DLD1 (cell line): ENCODE results near the gene FOXP1.

Experiments
- in situ Hi-C: cut with HindIII; loops from 2 replicates; pipeline ENCODE4 v1.10.0; 2017; ENCODE audit warnings: low sequenced_read_pairs

Gene FOXP1

DNA sequence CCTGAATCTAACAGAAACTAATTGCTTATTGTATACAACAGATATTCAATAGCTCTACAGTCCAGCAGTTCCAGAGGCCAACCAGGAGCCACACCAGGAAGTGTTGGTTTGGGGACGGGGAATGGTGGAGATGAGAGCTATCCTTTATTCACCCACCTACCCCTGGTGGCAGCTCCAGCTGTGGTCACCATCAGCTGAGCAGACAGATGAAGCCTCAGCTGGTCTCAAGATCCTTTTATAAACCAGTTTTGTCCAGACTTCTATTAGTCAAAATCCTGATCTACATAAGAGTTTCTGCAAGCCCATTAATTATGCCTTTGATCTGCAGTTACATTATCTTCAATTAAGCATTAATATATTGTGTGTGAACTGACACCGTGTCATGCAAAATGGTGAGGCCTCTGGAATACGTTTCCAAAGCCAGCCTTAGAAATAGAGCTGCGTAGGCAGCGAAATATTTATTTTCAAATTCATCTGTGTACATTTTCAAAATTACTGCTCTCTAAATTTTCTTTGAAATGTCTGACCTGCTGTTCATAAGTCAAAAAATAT lies 488.8 kb downstream of the FOXP1 start:
- in situ Hi-C loops: no loop called here

DNA sequence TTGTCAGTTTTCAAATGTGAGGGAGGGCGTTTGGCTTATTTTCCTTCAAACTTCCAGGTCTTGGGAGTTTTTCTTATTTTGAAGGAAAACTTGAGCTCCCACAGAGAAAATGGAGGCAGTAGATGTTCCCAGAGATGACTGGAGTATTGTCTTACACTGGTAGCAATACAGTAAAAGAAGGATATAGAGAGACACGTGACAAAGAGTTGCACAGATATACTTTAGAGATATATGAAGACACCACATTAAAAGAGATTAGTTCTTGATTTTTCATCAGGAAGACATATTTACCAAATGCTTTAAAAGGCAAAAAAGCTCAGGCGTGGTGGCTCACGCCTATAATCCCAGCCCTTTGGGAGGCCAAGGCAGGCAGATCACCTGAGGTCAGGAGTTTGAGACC lies 490.9 kb downstream of the FOXP1 start:
- in situ Hi-C loops: no loop called here

DNA sequence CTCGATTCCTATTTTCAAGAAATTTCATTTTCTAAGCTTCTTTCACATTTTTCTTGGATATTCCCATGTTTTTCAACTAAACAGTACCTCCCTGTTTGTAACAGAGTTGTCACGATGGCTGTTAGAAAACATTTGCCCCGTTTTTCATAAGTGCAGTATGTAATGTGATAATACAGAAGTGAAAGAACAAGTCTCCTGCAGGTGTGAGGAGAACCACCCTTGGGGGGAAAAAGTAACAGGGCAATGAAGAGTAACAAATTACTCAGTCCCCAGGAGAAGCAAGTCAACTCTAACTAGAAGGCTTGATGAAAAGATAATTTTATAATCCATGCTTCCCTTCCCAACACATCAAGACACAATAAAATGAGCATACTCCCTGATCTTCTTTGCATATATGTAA lies 493.3 kb downstream of the FOXP1 start:
- in situ Hi-C loops: no loop called here

DNA sequence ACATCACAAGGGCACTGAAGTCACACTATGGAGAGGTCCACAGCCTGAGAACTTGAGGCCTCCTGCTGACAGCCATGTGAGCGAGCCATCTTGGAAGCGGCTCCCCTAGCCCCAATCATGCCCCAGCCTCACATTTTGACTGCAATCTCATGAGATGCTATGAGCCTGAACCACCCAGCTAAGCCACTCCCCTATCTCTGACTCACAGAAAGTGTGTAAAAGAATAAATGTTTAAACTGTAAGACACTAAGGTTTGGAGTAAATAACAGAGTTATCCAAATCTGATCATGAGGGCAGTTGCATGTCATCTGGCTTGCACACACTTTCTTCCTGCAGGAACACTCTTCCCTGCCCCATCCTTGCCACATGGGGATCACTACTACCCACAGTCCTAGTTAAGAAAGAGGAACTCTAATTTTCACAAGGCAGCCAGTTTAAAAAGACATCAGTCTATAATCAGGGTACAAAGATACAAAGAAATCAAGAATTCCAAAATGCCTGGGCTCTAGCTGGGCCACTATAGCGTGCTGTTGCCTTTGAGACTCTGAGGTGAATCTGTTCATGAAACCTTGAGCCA lies 494.2 kb downstream of the FOXP1 start:
- in situ Hi-C loops: no loop called here

DNA sequence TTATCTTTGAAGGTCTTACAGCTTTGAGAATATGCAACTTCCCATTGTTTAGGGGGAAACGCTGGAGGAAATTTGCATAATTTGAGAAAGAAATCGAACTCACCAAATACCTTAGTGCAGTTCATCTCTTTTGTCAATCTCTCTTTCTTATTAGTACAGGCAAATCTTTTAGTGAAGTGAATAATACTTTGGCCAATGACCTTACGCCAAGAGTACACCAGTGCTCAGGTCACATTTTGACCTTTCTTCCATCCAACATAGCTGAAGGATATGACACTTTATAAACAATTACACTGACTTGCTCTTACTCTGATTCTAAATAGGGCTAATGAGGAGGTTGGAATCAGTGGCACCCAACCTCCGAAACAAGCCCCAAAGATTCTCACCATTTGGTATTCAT lies 494.8 kb downstream of the FOXP1 start:
- in situ Hi-C loops: no loop called here

DNA sequence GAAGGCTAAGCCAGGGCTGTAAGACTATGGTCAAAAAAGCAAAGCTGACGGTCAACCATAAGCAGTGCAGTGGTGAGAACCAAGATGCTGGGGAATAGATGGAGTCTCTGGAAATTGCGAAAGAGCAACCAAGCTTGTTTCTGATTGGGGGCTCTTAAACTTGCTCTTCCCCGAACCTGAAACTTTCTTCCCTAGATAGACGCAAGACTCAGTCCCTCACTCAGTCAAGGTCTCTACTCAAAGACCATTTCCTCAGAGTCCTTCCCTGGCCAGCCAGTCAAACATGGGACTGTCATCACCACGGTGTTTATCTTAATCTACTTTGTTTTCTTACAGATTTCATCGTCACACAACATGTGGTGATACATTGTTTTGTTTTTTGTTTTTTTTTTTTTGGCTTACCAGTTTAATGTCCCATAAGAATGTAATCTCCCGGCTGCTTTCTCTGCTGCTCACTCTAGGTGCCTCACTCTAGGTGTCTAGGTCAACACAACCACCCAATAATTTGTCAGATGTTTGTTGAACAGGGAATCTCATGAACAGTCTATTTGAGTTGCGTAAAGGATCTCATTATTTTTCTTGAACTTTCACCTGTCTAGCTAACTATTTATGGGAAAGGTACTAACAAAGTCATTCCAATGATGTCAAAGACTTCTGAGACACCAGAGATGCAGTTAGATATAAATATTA lies 495.4 kb downstream of the FOXP1 start:
- in situ Hi-C loops: no loop called here

DNA sequence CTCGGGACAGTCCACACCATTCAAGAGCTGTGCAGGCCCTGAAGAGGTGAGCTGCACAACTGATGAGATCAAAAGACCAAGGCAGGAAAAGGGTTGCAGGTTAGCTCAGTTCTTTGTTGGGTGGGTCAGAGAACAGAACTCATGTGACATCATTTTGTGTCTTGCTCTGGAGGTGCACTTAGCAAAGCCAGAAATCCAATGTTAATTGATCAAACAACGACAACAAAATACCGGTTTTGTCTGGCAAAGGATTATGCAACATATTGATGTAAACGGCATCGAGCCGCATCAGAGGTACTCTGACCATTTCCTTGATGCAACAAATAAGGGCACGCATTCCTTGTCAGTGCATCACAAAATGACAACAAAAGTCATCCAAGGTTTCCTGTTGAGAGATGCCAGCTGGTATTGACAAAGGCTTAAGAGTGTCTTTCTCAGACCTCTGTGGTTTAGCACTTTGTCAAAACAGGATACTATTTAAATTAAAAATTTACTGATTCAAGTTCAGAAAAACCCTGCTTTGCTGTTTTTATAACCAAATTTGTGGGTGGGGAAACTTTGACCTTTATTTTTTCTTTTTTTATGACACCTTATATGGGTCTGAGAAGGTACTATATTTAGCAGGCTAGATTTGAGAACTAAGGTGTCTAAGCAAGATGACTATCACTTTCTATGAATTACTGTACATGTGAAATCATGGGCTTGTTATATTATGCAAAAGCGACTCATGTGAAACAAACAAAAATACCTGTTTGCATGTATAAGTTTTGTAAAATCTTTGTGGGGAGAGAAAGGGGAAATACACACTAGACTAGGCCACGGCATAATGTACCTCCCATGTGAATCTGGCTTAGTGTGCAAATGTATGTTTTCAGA lies 496.1 kb downstream of the FOXP1 start:
- in situ Hi-C loops: no loop called here

DNA sequence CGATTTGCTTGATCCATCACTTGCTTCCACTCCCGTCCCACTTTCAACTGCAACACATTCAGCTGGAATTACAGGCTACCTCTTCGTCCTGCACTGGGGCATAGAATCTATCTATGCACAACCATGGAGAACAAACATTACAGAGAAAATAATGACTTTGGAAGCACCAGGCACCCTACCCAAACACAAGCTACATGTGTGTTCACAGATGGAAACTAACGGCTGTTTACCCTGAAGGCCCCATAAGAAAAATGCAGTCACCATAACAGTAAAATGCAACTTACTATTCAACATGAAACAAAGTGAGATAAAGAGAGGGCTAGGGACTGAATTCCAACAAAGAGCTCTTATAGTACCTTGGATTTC lies 496.8 kb downstream of the FOXP1 start:
- in situ Hi-C loops: no loop called here

DNA sequence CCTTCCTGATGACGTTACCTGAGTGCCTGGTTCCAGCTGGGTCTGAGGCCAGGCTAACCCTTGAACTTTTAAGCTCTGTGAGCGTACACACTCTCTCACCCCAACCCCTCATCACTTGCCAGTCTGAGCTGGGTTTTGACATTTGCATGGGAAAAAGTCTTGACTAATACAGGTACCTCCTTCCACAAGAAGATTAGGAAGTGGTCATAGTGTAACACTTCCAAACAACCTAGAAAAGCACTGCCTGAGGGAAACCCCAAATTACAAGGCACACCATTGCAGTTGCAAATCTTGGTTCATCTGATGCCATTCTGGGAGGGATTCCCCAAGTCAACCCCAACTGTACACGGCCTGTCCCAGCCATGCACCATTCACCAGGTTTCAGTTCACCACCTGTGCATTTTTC lies 499.8 kb downstream of the FOXP1 start:
- in situ Hi-C loops: no loop called here

DNA sequence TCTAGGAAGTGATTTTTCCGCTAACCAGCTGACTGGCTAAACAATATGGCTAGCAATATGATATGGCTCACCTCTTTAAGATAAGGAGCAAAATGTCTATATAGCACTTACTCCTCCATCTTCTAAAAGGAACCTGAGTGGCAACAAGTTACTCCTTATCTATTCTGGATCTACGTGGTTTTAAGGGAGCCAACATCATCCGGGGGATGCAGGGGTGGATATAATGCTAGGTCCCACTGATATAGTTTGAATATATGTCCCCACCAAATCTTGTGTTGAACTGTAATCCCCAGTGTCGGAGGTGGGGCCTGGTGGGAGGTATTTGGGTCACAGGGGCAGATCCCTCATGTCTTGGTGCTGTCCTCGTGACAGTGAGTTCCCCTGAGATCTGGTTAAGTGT lies 500.7 kb downstream of the FOXP1 start:
- in situ Hi-C loops: no loop called here

DNA sequence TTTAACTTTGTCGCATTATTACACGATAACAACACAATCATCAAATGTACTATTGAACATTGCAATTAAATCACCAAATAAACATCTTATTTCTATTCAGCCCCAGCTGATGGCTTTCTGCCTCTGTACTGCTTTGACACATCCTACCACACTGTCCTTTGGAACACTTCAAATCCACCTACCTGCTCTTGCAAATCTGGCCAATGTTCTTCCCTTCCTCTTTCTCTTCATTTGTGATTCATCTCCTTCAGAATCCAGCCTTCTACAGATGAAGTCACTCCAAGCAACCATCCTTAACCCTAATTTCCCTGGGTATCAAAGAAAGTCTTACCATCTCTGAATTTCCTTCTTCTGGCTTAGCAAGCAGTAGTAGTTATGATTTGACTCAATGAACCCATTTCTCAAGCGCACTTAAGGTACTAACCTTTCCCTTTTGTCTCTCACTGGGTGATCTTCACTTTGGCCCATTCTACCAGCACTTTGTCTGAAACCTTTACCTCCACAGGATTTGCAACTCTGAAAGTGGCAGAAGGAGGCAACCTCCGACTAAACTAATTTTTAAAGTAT lies 502.9 kb downstream of the FOXP1 start:
- in situ Hi-C loops: no loop called here

DNA sequence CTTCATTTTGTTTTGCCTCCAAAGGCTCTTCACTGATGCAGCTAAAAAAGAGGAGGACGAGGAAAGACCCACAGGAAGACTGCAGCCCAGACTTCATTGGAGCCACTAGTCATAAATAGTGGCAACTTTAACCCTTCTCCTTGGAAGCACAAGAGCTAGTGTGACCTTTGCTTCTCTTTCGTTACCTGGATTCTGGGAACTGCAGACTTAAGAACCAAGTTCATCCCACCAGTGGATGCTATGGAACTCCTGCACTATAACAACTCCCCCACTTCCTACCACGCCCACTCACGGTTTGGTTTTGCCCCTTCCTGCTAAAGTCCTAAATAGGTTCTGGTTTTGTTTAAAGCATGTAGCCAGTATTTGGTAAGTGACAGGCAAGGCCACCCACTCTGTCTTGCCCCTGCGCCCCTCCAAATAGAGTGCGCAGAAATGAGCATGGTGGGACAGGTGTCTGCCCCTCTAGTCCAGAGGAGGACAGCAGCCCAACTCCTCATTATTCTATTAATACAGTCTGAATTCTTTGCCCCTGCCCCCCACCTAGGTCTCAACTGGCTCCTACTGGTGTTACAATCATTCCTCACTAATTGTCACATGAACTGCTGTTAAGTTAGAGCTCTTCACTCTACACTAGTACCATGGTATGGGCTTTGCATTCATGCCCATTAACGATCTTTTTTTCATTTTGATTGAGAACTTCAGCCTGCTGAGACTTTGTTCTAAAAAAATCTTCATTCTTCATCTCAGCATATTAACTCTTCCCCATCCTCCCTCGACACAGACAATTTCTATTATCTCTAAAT lies 504.6 kb downstream of the FOXP1 start:
- in situ Hi-C loops: no loop called here

DNA sequence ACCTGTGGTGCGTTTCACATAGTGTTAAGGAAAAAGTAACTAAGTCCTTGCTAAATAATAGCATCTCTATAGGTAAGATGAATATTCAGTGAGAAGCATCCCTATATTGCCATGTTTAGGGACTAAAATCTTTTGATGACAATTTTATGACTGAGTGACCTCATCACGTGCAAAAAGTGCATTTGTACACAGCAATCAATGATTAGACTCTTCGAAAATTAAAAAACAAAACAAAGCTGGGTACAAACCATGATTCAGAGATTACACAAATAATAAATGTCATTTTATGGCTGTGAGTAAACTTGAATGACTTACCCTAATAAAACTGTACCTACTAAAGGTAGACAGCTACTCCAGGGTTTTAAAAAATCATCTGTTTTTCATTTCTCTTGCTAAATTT lies 505.3 kb downstream of the FOXP1 start:
- in situ Hi-C loops: no loop called here

DNA sequence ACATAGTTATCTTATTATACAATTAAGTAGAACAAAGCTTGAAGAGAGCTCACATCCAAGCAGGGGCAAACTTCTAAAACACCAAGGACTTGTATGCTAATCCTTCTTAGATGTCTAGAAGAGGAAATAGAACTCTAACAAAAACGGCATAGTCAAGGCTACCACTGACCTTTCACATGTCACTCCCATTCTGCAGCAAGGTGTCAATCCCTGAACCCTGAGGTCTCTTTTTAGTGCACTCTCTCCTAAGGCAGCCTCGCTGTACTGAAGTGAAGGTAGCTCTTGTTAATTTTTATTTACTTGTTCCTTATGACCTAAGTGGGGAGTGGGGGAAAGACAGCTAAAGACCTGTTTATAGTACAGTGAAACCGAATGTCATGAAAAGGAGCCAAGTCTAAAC lies 506.5 kb downstream of the FOXP1 start:
- in situ Hi-C loops: no loop called here

DNA sequence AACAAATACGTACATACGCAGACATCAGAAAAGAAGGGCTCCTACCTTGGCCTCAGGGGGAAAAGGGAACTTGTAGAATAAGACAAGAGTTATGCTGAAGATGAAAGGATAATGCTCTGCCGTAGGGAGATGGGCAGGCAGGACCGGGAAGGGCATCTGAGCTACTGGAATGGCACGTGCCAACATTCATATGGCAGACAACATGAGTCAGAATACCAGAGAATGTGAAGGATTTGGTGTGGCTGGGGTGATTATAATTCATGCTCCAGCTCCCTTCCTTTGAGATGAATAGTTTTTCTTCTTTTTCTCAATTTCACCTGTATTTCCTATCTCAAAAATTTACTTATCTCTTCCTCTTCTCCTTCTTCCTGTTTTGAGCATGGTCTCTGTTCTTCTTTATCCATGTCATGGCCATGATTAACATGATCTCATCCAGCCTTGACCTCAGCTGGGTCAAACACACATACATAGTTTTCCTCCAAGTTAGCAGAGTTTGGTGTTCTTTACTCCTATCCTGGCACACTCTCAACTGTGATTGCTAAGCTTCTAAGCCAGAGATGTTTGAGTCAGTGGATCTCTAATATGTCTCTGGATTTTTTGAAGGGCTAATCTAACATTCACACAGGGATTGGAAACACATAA lies 507.0 kb downstream of the FOXP1 start:
- in situ Hi-C loops: no loop called here

DNA sequence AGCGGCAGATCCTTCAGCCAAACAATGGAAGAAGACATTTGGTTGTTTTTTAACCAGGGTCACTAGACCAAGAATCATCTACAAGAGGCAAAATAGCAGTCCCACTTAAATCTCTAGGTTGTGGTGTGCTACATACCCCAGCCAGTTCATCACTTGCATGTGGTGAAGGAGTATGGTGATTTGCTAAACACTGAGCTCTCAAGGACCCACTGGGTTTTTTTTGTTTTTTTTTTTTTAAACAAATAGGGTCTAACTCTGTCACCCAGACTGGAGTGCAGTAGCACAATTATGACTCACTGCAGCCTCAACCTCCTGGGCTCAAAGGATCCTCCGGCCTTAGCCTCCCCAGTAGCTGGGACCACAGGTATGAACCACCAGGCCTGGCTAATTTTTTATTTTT lies 508.0 kb downstream of the FOXP1 start:
- in situ Hi-C loops: no loop called here

DNA sequence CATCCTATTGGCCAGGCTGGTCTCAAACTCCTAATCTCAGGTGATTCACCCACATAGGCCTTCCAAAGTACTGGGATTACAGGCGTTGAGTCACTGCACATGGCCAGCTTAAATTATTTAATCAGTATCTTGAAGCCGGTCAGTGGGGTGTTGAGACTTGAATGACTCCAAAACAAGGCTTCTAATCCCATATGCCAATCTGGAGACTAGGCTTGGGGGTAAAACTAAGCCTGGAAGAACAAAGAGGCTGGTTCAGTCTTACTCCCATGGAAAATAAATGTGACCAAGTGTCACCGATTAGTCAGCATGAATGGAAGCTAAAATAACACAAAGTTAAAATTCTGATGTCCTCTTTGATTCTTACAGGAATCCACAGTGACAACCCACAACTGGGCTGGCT lies 509.1 kb downstream of the FOXP1 start:
- in situ Hi-C loops: no loop called here

DNA sequence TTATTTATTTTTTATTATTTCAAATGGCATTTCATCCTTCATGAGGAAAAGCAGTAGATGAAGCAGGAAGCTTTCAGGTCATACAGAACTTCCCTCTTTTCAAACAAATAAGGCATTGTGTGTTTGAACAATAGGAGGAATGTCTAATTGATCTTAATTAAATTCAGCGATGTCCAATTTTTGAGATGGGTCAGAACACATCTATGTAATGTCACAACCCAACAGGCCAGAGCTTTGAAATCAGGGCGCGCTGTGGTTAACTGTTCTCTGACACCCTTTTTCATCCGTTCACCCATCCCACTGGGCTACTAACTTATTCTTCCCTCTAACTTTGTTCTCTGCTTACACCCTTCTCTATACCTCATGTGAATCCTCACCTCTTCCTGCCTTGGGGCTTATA lies 510.5 kb downstream of the FOXP1 start:
- in situ Hi-C loops: no loop called here

DNA sequence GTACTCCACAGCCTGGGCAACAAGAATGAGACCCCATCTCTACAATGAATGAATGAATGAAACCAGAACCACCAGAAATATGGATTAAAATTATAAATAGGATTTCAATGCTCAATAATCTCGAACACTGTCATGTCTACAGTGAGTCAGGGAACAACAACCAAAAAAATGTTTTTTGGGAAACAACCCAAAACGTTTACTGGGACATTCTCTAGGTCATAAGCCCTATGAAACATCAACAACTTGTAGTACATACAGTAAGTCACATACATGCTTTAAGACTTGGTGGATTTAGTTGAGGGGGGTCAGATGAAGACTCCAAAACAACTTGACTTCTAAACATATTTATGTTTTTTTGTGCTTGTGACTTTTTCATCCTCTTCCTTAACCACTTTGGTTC lies 511.2 kb downstream of the FOXP1 start:
- in situ Hi-C loops: no loop called here
